K562 (cell line): ENCODE measurements around the gene MYL6B. TPM values are rescaled to one million over a fixed set of nuclear protein-coding genes. Genes with fewer than 3 reads are reported as not detected.

Experiments
- ATAC-seq: fragments of 200-7000 bp; cut with Tn5 transposase; 3 replicates; pipeline ENCODE4 v1.9.1; 2020; ENCODE audit warnings: moderate library complexity
- BruUV-seq: library from RNA; stranded (reverse); fragments of 400-500 nt; replicated peaks from 2 replicates; lab custom pipeline; 2021; lab: Mats Ljungman, UMichigan
- CTCF ChIA-PET: fragments of 300-600 bp; formaldehyde crosslinking; extraction: SDS; loops from one replicate; lab custom pipeline; 2021; ENCODE audit warnings: low intra/inter-chr PET ratio; lab: Yijun Ruan, JAX
- POLR2A ChIA-PET: fragments of 300-600, 350-650 bp; sonication (Branson Sonifier 250); formaldehyde crosslinking; extraction: SDS; loops from one replicate; lab custom pipeline; 2021; ENCODE audit warnings: antibody characterized with exemption, inconsistent platforms; lab: Yijun Ruan, JAX
- DNase-seq, 4 experiments: peaks; one replicate each; pipeline versions ENCODE4 v3.0.0 to v3.0.0-alpha.2; 2011 to 2018; ENCODE audit warnings: low spot score in 3 of 4, mixed read lengths in 3 of 4; ENCODE audit errors: extremely low read depth in 1 of 4
- FAIRE-seq: peaks from 2 replicates; lab custom pipeline; 2011; peaks lifted over from hg19 to GRCh38; lab: Jason Lieb, UNC
- H2AFZ ChIP-seq: 2 replicates; pipeline ENCODE4 v1.6.0; 2011; ENCODE audit warnings: low read depth, low read length, control low read depth, inconsistent platforms
- H3K27ac ChIP-seq: fragments of 200-600 bp; 3 replicates; pipeline ENCODE4 v1.8.0; 2011; ENCODE audit warnings: low read depth, mild to moderate bottlenecking, control low read depth, inconsistent platforms, low read length, moderate library complexity, mixed read lengths; ENCODE audit errors: extremely low read depth
- H3K27me3 ChIP-seq, 2 experiments: fragments of 300-600 bp in 1 of 2; 2 replicates in 1 of 2; 3 replicates in 1 of 2; pipeline versions ENCODE4 v1.6.0 to v1.8.0; 2011; ENCODE audit warnings: inconsistent platforms in 2 of 2, low read length in 2 of 2, mild to moderate bottlenecking in 1 of 2, mixed read lengths in 1 of 2, moderate library complexity in 1 of 2; ENCODE audit not compliant: control insufficient read depth in 2 of 2, insufficient read depth in 2 of 2
- H3K36me3 ChIP-seq: fragments of 300-600 bp; 3 replicates; pipeline ENCODE4 v1.8.0; 2011; ENCODE audit warnings: mild to moderate bottlenecking, low read length, inconsistent platforms; ENCODE audit not compliant: control insufficient read depth, insufficient read depth
- H3K4me1 ChIP-seq, 2 experiments: fragments of 200-600 bp in 1 of 2; replicated peaks in 1 of 2; 2 replicates in 1 of 2; 3 replicates in 1 of 2; pipeline versions ENCODE4 v1.5.1 to v1.8.0; 2011; ENCODE audit warnings: inconsistent platforms in 2 of 2, low read length in 2 of 2, mild to moderate bottlenecking in 1 of 2, mixed read lengths in 1 of 2, moderate library complexity in 1 of 2; ENCODE audit not compliant: control insufficient read depth in 2 of 2, insufficient read depth in 2 of 2
- H3K4me2 ChIP-seq: 2 replicates; pipeline ENCODE4 v1.6.1; 2011; ENCODE audit warnings: low read length, control low read depth, inconsistent platforms, mixed read lengths; ENCODE audit not compliant: insufficient read depth
- H3K4me3 ChIP-seq: fragments of 200-600 bp; sonication (generic), shearing (Covaris generic); 2 replicates; pipeline ENCODE4 v1.5.1; 2016; ENCODE audit warnings: control low read depth, inconsistent platforms
- H3K79me2 ChIP-seq: fragments of 200-600 bp; 3 replicates; pipeline ENCODE4 v1.8.0; 2011; ENCODE audit warnings: low read length, inconsistent platforms; ENCODE audit not compliant: control insufficient read depth, insufficient read depth
- H3K9ac ChIP-seq, 2 experiments: 2 replicates each; pipeline versions ENCODE4 v1.6.0 to v1.6.1; 2011; ENCODE audit warnings: low read depth in 2 of 2, low read length in 2 of 2, control low read depth in 1 of 2, inconsistent platforms in 1 of 2, mild to moderate bottlenecking in 1 of 2, mixed read lengths in 1 of 2; ENCODE audit not compliant: insufficient read depth in 1 of 2
- H3K9me1 ChIP-seq: one replicate; pipeline ENCODE4 v1.6.0; 2011; ENCODE audit warnings: inconsistent platforms, mild to moderate bottlenecking, low read length, moderate library complexity; ENCODE audit not compliant: control insufficient read depth, insufficient read depth
- H3K9me3 ChIP-seq: replicated peaks from 2 replicates; pipeline ENCODE4 v1.5.1; 2011; ENCODE audit warnings: low read depth, low read length, inconsistent platforms; ENCODE audit not compliant: control insufficient read depth, insufficient read depth
- H4K20me1 ChIP-seq: replicated peaks from 2 replicates; pipeline ENCODE4 v1.6.1; 2011; ENCODE audit warnings: low read length, inconsistent platforms, mixed read lengths; ENCODE audit not compliant: control insufficient read depth, insufficient read depth
- ARID1B ChIP-seq: fragments of 450-650 bp; IDR thresholded peaks from 2 replicates; pipeline ENCODE4 v1.6.1; 2016; ENCODE audit warnings: antibody characterized with exemption, mild to moderate bottlenecking, inconsistent platforms
- KDM5B ChIP-seq: fragments of 200-600 bp; sonication (generic); IDR thresholded peaks from 2 replicates; pipeline ENCODE4 v1.6.1; 2012; ENCODE audit warnings: low read depth, mild to moderate bottlenecking, moderate library complexity, low read length, control low read depth, inconsistent platforms; ENCODE audit not compliant: insufficient replicate concordance
- MYC ChIP-seq, 2 experiments: fragments of 250-450 bp in 1 of 2; sonication (Bioruptor Pico) in 1 of 2; IDR thresholded peaks; 2 replicates each; pipeline versions ENCODE4 v1.5.1 to v1.6.1; 2012 to 2021; ENCODE audit warnings: low read depth in 2 of 2, borderline replicate concordance in 1 of 2, improper control_type of control experiment in 1 of 2, low read length in 1 of 2, mild to moderate bottlenecking in 1 of 2, moderate library complexity in 1 of 2
- PCBP2 ChIP-seq: fragments of 200-400 bp; formaldehyde crosslinking; IDR thresholded peaks from 2 replicates; pipeline ENCODE4 v1.6.1; 2018; ENCODE audit warnings: low read length, low read depth, mild to moderate bottlenecking, moderate library complexity; ENCODE audit not compliant: poor library complexity, severe bottlenecking
- POLR2AphosphoS2 ChIP-seq: IDR thresholded peaks from 2 replicates; pipeline ENCODE4 v1.6.1; 2012; ENCODE audit warnings: low read length, improper control_type of control experiment
- POLR2AphosphoS5 ChIP-seq: IDR thresholded peaks from 2 replicates; pipeline ENCODE4 v1.6.1; 2011; ENCODE audit warnings: mild to moderate bottlenecking, low read depth, low read length, moderate library complexity; ENCODE audit not compliant: control insufficient read depth, insufficient read depth
- POLR2G ChIP-seq: fragments of 200-400 bp; formaldehyde crosslinking; IDR thresholded peaks from 2 replicates; pipeline ENCODE4 v1.6.1; 2017; ENCODE audit warnings: low read depth, mild to moderate bottlenecking, antibody characterized with exemption, low read length, moderate library complexity
- SIN3A ChIP-seq, 2 experiments: fragments of 150-350 bp in 1 of 2; IDR thresholded peaks; 2 replicates each; pipeline ENCODE4 v1.6.1; 2011 to 2016; ENCODE audit warnings: borderline replicate concordance in 2 of 2, low read depth in 2 of 2, low read length in 2 of 2, mild to moderate bottlenecking in 2 of 2, moderate library complexity in 2 of 2; ENCODE audit not compliant: control insufficient read depth in 1 of 2
- SNRNP70 ChIP-seq: fragments of 200-400 bp; formaldehyde crosslinking; optimal IDR thresholded peaks from 2 replicates; pipeline ENCODE3; 2017; ENCODE audit warnings: low read depth, low read length
- SUPT5H ChIP-seq: fragments of 450-650 bp; IDR thresholded peaks from 2 replicates; pipeline ENCODE4 v1.6.1; 2016
- TFAP4 ChIP-seq: sonication (generic); formaldehyde crosslinking; IDR thresholded peaks from 2 replicates; pipeline ENCODE4 v1.8.0; 2022; ENCODE audit warnings: missing genetic modification reagents, mild to moderate bottlenecking, moderate library complexity, borderline replicate concordance
- ZEB2 ChIP-seq: fragments of 450-650 bp; IDR thresholded peaks from 2 replicates; pipeline ENCODE4 v1.6.1; 2016
- WGBS: fragments of 100-300 bp; shearing (Covaris generic); methylation state at CpG from one replicate; pipeline ENCODE4 v1.1.6; 2016; ENCODE audit warnings: low coverage, mixed read lengths; ENCODE audit not compliant: insufficient coverage; ENCODE audit errors: missing lambda C conversion rate; 5-methylcytosine and 5-hydroxymethylcytosine counted together
- in situ Hi-C: fragments of 300-500 bp; cut with MboI; formaldehyde crosslinking; loops from 4 replicates; pipeline ENCODE4 v1.15.0; 2018; ENCODE audit warnings: inconsistent platforms, mixed read lengths
- intact Hi-C: fragments of 100-400 bp; cut with micrococcal nuclease; formaldehyde crosslinking; loops from 2 replicates; pipeline ENCODE4 v1.14.2; 2022
- polyA plus RNA-seq, 8 experiments: library from polyadenylated mRNA; depleted of rRNA in 4 of 8; stranded (reverse) in 5 of 8; unstranded in 3 of 8; fragments of >200 nt; fragmentation: Nextera tagmentation in 2 of 8; fragmentation: Illumina TruSeq in 1 of 8; extraction: Ambion mirVana in 2 of 8; extraction: Trizol in 1 of 8; gene quantifications; 2 replicates each; pipeline versions ENCODE4 v1.2.1 to v1.2.3, GENCODE V29; 2011 to 2014; ENCODE audit warnings: inconsistent platforms in 1 of 8, missing spikeins in 1 of 8
- total RNA-seq, 7 experiments: library from RNA; depleted of rRNA in 6 of 7; stranded (reverse); fragments of >200 nt in 6 of 7; fragmentation: Illumina TruSeq in 2 of 7; extraction: Trizol in 2 of 7; gene quantifications; 2 replicates each; pipeline versions ENCODE4 v1.2.1 to v1.2.3, GENCODE V29; 2011 to 2021; ENCODE audit warnings: low replicate concordance in 1 of 7

Gene MYL6B
- total and polyA plus RNA-seq, 9 of the 15 experiments (the other 6 are each of a cell fraction or from before 2014, with no cell fraction given) = 42.8 to 77.3 (median 68.6) TPM

- BruUV-seq = no TSS peak
- no peak overlapping the region for H3K27ac ChIP-seq
- ChIA-PET CTCF (no interaction called here), POLR2A (interaction anchor here (0.5 to 8.9 kb wide), 17 partner anchors 8 to 267 kb away, joined by 3 to 124 read pairs (median 8); partner anchors contain the start of genes CNPY2, ESYT1, MYL6B and PA2G4)
- no peak overlapping the region for H2AFZ ChIP-seq
- ATAC-seq (no peak), DNase-seq (no peak), FAIRE-seq (no peak)
- H3K4me2 ChIP-seq = no peak overlapping the region
- in situ Hi-C loops (no loop called here), intact Hi-C loops (no loop called here)
- H3K4me1 ChIP-seq = peaks cover 16 to 27% of the 10 kb centered on the region in 2 experiments; a peak in 4 of 5 replicates
- no peaks in the 10 kb centered on the region for H3K9me3 ChIP-seq
- TF ChIP-seq PCBP2 (no peak), POLR2G (0 out of 2 replicates have a peak, but pooled peaks have one; percentile 14), ZEB2 (no peak), MYC (IDR thresholded peaks at IDR 0.05; ENCODE audit: low read depth, low read length) (no peak), MYC (CRISPR knock-in tag; IDR thresholded peaks at IDR 0.05; ENCODE audit: borderline replicate concordance, low read depth) (no peak), ARID1B (no peak), POLR2AphosphoS5 (peak; percentile 37; the same call in 1 of the 2 replicates), SIN3A (IDR thresholded peaks at IDR 0.05; ENCODE audit: borderline replicate concordance in 2 of 2, control insufficient read depth in 1 of 2, low read depth in 2 of 2, low read length in 2 of 2) (0 out of 4 replicates have a peak, but pooled peaks of 1 of the 2 experiments have one; percentile 31), SNRNP70 (no peak), TFAP4 (CRISPR knock-in tag) (peak; percentile 13; the same call in 1 of the 2 replicates), POLR2AphosphoS2 (peak; percentile 43), SUPT5H (0 out of 2 replicates have a peak, but pooled peaks have one; percentile 30), KDM5B (peak; percentile 30)
- H3K9me1 ChIP-seq = peaks cover 3% of the 10 kb centered on the region
- peaks cover 40% of the 10 kb centered on the region for H3K79me2 ChIP-seq
- H4K20me1 ChIP-seq = peaks cover 34% of the 10 kb centered on the region; the same call in 1 of the 2 replicates
- H3K9ac ChIP-seq = no peak overlapping the region
- H3K27me3 ChIP-seq = no peaks in the 10 kb centered on the region
- H3K36me3 ChIP-seq = peaks cover 77% of the 10 kb centered on the region
- 84% methylated on average over 10 of the region's 10 CpGs for WGBS
- no peak overlapping the region for H3K4me3 ChIP-seq
Observed at GRCh38 chr12:56161690-56162351, 9.4 kb downstream of the MYL6B start.
